Measurements from ENCODE around the gene FARP1.
"Not testable (repeated sequence)": the region's sequence is repeated elsewhere in the genome, so short reads cannot be mapped to it uniquely, and the experiment has no call there.

The FARP1 gene

DNA sequence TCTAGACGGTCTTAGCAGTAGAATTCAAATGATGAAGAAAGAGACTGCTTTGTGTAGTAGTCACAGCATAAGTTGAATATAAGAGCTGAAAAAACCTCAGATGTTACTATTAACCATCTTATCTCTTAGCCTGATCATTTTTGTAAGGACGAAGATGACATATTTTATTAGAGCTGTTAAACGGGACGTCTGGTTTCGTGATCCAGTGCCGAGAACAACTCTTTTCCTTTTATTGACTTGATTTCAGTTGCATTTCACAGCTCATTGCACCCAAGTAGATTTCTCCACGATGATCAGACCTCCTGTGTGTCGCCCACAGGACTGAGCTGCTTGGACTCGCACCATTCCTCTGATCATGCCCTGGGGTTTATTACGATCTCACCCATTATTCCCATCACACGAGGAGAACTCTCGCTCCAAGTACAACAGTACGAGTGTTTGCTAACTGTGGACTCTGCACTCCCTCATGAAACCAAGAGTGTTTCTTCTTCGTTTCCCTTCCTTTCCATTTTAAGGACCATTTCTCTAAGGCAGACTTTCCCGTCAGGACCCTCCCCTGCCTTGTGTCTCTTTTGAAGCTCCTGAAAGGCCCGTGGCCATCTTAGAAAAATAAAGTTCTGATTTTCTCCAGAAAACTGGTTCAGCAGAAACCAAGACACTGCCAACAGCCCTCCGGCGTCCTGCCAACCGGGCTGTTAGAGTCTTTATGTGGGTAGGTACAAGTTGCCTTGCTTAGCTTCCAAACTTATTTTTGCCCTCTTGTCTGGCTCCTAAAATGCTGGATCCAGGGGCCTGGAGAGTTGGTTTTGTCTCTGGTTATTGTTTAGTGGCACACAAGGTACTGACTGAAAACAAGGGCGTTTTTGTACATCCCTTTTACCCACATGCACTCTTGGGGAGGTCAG, 82.4 kb downstream of the FARP1 start:
- no peak for DNase-seq (ENCODE audit: low read depth in 2 of 2)

GRCh38 chr13:98226496-98226895, 83.6 kb downstream of the FARP1 start:
- DNase-seq (ENCODE audit: low read depth in 2 of 2): no peak

- DNase-seq (ENCODE audit: low read depth in 2 of 2): no peak
These were observed 85.9 kb downstream of the FARP1 start for GRCh38 chr13:98228661-98229341.

DNA sequence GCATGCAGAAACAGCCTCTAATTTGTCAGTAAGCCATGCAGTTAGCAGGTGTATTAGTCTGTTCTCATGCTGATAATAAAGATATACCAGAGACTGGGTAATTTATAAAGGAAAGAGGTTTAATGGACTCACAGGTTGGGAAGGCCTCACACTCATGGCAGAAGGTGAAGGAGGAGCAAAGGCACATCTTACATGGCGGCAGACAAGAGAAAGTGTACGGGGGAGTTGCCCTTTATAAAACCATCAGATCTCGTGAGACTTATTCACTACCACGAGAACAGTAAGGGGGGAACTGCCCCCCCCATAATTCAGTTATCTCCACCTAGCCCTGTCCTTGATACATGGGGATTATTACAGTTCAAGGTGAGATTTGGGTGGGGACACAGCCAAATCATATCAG, 87.9 kb downstream of the FARP1 start:
- not testable (repeated sequence) for DNase-seq (ENCODE audit: low read depth in 2 of 2)

GRCh38 chr13:98232456-98232855, 89.6 kb downstream of the FARP1 start:
- DNase-seq (ENCODE audit: low read depth in 2 of 2): no peak

- DNase-seq (ENCODE audit: low read depth in 2 of 2): no peak
These were observed 90.2 kb downstream of the FARP1 start for GRCh38 chr13:98233127-98233526.

DNA sequence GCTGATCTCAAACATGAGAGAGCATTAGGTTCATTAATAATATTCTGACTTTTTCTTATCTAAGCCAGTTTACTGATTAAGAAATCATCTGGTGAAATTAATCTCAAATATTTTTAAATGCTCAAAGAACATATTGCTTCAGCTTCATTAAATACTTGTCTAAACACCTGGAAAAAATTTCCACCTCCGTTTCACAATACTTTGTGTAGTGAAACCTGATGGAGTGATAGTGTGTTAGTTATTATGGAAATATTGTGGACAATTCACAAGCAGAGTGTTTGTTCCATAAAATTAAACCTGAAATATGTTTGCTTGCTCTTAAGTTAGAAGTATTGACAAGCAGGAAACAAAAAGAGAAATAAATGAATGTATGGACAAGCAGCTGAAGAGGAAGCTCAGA, 91.5 kb downstream of the FARP1 start:
- DNase-seq (ENCODE audit: low read depth in 2 of 2): no peak

DNA sequence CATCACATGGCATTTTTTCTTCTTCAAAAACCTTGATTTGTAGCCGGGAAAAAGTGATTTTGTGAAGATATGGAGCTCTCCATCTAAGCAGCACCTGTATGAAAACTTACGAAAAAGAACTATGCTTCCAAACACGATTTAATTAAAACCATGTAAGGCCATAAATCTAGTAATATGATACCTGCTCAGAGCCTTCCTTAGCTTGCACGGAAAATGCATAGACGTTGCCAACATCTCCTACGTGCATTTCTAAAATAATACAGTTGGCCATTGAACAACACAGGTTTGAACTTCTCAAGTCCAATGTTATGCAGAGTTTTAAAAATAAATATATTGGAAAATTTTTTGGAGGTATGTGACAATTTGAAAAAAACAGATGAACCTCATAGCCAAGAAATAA, 93.3 kb downstream of the FARP1 start:
- DNase-seq (ENCODE audit: low read depth in 2 of 2): no peak

DNA sequence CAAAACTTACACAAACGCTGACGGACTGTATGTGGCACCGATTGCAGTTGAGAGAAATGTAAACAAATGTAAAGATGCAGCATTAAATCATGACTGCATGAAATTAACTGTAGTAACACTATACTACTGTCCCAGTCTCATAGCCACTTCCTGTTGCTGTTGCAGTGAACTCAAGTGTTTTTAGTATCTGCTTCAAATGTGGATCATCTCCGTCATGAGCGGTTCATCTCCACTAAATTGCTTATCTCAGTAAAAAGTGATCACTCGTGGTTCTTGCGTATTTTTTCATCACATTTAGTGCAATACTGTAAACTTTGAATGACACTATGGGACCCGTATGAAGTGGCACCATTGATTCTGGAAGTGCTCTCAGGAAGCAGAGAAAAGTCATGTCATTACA, 94.4 kb downstream of the FARP1 start:
- no peak for DNase-seq (ENCODE audit: low read depth in 2 of 2)

DNA sequence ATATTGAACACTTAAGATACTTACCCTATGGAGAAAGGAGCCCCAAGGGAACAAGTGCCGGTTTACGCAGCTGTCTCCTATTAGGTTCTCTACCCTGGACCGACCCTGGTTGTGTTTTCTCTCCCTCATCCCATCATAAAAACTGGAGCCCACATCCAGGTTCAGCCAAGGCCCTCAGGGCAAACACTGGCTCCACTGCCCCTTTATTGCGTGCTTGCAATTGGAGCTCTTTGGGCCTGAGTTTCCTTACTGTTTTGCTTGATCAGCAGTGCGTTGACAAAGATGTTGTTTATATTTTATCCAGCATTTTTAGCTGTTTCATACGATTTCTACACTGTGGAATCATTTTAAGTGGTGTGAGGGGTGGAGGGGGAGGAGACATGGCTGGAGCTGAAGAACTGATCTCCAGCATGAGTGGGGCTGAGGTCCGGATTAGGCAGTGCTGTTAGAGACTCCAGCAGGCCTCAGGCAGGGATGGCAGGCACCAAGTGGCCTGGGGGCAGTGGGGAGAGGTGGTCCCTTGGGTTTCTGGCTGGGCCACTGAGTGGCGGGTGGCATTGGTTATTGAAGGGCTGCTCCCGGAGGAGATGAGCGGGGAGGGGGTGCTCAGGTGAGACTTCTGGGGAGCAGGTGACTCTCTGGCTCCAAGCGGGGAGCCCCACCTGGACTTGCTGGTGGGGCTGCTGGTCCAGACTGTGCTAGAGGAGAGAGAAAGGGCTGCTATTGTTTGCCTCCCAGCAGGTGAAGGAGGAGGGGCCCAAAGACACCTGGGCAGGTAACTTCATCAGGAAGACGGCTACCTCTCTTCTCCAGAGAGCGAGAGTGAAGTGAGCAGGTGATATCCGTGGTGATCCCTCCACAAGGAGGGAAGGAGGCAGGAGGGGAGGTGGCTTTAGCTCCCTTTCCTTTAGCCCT, 96.5 kb downstream of the FARP1 start:
- no peak for DNase-seq (ENCODE audit: low read depth in 2 of 2)

DNA sequence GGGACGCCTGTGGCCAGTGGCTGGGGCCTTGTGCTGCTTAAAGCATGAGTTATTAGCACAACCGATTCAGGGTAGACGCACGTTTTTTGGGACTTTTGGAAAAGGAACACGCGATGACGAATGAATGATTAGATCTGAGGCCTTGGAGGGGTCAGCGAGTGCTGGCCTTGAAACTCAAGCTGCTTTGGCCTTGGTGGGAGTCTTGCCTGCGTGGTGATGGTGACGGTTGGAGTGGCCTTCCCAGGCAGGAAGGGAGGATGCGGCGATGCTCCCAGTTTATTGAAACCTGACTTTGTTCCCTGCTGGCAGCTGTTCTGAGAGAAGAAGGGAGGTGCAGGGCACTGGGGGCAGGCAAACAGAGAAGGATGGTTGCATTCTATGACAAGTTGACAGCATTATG, 97.2 kb downstream of the FARP1 start:
- no peak for DNase-seq (ENCODE audit: low read depth in 2 of 2)

- DNase-seq (ENCODE audit: low read depth in 2 of 2): no peak
These were observed 98.1 kb downstream of the FARP1 start for GRCh38 chr13:98240974-98241373.

- DNase-seq (ENCODE audit: low read depth in 2 of 2): no peak
These were observed 99.1 kb downstream of the FARP1 start for GRCh38 chr13:98241976-98242375.

GRCh38 chr13:98242403-98242802, 99.5 kb downstream of the FARP1 start:
- no peak for DNase-seq (ENCODE audit: low read depth in 2 of 2)

DNA sequence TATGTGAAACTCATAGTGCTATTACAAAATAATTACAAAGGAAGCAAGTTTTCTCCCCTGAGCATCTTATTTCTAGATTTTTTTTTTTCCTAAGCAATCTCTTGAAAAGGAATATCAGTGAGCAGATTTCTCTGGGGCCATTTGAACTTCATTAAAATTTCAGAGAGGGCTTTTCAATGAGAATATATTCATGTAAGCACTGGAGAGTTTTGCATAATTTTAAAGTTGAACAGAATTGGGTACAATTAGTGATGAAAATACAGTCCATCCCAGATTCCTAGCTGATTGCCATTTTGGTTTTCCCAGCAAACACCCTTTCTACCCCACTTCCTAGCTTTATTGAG, 101.0 kb downstream of the FARP1 start:
- DNase-seq (ENCODE audit: low read depth in 2 of 2): no peak

DNA sequence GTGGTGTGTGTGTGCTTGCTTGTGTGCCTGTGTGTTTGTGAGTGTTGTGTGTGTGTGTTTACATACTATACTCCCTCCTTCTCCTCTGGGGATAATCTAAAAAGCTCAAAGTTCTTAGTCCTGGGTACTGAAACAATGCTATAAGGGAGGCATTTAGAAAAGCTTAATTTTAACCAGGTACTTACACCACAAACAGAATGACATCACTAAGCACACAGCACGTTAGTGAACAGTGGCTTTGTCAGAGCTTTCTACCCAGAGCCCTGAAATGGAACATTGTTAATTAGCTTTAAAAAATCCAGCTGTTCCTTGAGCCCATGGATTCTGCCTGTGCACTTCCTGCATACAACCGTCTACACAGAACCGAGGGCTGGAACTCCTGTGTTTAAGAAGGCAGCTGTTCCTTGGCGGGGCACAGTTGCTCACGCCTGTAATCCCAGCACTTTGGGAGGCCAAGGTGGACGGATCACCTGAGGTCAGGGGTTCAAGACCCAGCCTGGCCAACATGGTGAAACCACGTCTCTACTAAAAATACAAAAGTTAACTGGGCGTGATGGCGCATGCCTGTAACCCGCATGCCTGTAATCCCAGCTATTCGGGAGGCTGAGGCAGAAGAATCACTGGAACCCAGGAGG, 103.8 kb downstream of the FARP1 start:
- no peak for DNase-seq (ENCODE audit: low read depth in 2 of 2)

DNA sequence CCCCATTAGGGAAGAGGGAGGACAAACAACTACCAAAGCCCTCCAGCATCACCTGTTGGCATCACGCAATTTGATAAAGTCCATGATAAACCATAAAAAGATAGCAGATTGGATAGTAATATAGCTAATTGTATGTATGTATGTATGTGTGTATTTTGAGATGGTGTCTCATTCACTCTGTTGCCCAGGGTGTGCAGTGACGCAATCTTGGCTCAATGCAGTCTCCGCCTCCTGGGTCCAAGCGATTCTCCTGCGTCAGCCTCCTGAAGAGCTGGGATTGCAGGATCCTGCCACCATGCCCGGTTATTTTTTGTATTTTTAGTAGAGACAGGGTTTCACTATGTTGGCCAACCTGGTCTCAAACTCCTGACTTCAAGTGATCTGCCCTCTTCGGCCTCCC, 108.8 kb downstream of the FARP1 start:
- no peak for DNase-seq (ENCODE audit: low read depth in 2 of 2)

GRCh38 chr13:98252931-98253470, 110.1 kb downstream of the FARP1 start:
- DNase-seq (ENCODE audit: low read depth in 2 of 2): no peak

DNA sequence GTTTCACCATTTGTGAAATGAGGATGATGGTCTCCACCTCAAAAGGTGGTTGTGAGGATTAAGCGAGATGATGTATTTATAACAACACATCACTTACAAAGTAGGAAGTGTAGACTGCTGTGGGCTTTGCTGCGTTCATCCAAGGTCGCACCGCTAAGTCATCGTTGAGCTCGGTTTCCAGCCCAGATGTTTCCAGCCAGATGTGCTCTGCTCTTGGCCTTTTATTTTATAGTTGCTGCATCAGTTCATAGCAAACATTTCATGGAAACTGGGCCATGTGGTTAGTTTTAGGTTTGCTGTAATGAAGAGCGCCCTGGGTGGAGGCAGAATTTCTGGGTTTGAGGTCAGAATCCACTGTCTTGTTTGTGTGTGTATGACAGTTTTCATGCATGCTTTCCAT, 110.6 kb downstream of the FARP1 start:
- DNase-seq (ENCODE audit: low read depth in 2 of 2): no peak

DNA sequence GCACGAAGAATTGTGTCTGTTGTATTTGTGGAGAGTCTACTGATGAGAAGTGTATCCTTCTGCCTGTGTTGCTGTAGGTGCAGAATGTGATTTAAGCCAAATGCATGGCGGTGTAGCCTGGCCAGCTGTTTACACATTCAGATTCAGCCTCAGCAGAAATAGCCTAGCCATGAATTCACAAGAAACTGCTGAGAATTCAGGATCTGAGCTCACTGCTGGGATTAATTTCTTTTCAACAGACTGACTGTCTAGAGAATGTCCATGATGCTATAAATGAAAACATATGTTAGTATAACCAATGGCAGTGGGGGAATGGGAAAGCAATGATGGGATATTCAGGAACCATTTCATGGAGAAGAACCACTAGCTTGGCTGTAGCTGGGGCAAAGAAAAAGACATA, 111.6 kb downstream of the FARP1 start:
- no peak for DNase-seq (ENCODE audit: low read depth in 2 of 2)

DNA sequence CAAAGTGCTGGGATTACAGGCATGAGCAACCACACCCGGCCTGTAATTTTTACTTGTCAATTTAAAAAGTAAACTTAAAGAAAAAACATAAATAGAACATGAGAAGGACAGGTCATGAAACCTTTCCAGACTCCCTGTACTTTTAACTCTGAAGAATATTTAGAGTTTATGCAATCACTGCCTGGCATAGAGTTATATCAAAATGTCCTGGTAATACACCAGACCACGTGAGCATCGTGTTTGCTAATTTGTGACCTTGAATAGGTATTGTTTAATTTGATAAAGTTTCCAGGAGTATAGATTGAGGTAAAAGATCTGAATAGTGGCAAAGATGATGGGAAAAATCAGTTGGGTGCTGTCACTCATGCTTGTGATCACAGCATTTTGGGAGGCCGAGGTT, 115.3 kb downstream of the FARP1 start:
- no peak for DNase-seq (ENCODE audit: low read depth in 2 of 2)

All from stimulated activated CD4-positive, alpha-beta T cell treated with anti-CD3 and anti-CD28 coated beads, Interleukin-1b, Interleukin-23, amount 100 ng/mL, for 1 hour (primary cell).